HG03565 (cell line): Measurements from ENCODE around the gene DCTD.
A peak's percentile ranks its signal among the peaks of the same experiment; 100 is the strongest.
"Not testable (repeated sequence)": the region's sequence is repeated elsewhere in the genome, so short reads cannot be mapped to it uniquely, and the experiment has no call there.

Experiments
- ATAC-seq: cut with Tn5 transposase; IDR thresholded peaks from one replicate; pipeline ENCODE4 v1.9.1; 2021; ENCODE audit warnings: mild to moderate bottlenecking, moderate library complexity; ENCODE audit not compliant: unreplicated experiment

DCTD gene

GRCh38 chr4:182922501-182923284 is 5.5 kb upstream of the DCTD start:
- ATAC-seq, result no peak

DNA sequence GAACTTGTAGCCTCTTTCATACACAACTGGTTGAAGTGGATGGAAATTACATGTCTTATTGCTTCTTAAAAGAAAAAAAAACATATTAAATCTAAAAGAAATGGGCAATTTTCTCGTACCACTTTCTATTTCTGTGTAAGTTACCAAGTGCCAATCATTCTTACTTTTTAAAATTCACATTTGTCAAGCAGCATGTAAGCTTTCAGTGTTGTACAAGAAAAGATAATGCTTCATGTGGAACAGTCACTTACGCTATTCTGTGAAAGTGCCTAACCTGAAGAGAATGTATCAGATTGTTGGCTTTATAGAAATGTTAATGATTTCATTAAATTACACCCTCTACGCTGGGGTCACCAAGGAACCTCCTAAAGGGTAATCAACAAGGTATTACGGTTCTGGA is 4.4 kb upstream of the DCTD start:
- no peak for ATAC-seq

- ATAC-seq, result no peak
These were observed 3.5 kb upstream of the DCTD start for GRCh38 chr4:182920676-182921075.

DNA sequence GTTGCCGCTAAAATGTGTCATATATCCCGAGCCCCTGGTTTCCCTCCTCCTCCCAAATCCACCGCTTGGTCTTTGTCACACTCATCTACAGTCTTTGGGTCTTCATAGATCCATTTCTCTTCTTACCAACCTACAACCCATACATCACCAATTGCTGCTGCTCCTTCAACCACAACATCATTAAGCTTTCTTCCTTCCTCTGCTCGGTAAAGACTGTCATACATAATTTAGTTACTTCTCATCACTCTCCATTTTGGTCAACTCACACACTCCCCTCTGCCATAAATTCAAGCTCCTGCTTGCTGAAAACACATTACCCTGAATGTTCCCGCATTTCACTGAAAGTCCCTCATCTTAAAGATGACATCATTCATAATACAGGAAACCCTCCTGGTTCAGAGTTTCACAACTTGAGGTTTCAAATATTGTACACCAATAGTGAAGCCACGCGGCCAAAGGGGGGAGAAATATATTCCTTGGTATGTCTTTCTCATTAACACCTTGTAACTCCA is 1.7 kb upstream of the DCTD start:
- ATAC-seq, result peak; percentile 27

DNA sequence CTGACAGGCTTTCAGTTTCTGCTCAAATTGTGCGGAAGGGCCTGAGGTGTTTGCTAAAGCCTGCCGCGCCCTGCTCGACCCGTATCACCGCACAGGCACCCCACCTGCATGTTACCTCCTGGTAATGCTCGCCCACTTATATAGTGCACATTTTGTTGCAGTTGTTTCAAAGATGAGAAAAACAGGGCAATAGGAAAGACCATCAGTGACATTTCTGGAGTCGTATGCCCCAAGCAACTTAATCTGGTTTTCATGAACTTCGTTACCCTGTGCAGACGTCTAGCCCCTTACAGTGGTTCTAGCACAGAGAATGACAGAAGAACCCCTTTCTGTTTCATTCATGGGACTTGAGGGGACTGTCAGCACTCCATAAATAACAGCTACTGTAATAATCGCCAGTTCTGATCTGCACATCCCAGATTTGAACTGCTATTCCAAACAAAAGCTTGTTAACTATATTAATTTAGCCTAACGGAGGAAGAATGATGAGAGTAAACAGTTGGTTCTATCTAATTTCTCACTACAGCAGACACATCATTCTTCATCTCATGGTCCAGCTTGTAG is 940 bp upstream of the DCTD start:
- ATAC-seq, result peak; percentile 13

DNA sequence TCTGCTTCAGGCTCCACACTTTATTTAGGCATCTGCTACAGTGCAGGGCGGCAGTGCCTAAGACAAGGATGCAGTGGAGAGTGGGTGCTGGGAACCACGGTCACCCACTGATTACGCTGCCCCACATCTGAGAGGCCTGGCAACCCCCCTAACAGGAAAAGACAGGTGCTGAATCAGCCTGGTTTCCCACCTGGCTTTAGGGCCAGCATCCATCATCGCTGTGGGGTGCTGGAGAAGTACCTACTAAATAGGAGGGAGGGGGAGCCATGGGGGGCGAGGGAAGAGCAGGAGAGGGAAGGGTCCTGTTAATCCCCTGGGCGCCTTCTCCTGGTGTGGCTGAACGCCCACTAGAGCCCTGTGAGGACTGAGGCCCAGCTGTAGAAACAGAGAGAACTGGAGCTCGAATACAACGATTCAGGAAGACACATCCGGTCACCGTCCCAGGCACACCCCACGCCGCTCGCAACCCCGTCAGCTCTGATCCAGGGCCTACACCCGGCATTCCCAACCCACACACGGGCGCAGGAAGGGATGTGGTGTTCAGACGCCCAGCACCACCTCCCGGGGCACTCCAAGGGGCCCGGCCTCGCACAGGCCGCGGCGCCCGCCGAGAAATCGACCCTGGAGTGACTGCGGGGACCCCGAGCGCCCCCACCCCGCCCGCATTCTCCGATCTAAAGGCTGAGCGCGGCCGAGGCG is 554 bp downstream of the DCTD start:
- ATAC-seq, result peak; percentile 5

DNA sequence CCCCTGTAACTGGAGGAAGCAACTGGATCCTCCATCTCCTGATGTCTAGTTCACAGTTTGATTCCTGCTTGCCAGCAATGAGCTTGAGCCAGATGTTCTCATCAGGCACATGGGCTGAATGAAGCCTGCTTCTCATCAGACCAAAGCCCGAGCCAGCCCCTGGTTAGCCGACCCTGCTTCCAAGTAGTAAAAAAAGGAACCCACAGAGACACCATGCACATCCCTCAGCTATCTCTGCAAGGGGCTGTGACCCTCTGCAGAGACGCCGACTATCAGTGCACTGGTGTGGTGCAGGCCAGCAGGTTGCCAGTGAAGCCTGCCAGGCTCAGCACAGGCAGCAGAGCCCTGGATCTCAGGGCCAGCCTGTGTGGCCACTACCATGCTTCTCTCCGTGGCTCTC is 2.8 kb downstream of the DCTD start:
- no peak for ATAC-seq

GRCh38 chr4:182913621-182914020 is 3.6 kb downstream of the DCTD start:
- ATAC-seq, result no peak

- no peak for ATAC-seq
These were observed 4.2 kb downstream of the DCTD start for GRCh38 chr4:182913036-182913435.

DNA sequence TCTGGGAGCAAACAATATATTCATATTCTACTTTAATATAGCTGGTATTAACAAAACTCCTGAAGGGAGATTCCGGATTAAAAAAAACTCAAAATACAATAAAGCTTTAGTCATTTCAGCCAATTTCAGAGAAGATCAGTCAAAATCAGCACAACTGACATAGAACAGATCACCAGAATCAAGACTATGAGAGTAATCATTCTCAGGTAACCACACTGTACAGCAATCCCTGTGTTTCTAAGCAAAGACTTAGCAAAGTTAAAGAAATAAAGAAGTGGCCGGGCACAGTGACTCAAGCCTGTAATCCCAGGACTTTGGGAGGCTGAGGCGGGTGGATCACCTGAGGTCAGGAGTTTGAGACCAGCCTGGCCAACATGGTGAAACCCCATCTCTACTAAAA is 9.1 kb downstream of the DCTD start:
- no peak for ATAC-seq

DNA sequence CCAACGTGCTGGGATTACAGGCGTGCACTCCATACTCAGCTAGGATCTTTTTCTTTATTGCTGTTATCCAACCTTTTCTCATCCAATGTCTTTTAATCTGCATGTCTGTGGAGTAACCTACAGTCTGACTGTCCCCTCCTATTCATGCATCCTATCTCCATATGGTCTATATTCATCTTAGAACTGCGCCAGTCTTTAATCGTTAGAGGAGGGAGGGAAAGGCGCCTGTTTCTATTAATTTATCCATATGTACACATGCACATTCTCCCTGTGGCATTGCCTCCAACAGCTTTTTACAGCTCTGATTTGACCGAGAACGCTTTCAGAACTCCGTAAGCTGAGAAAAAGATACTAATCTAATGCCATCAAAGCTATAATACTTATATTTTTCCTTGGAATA is 9.8 kb downstream of the DCTD start:
- no peak for ATAC-seq

GRCh38 chr4:182906786-182907185 is 10.4 kb downstream of the DCTD start:
- no peak for ATAC-seq

DNA sequence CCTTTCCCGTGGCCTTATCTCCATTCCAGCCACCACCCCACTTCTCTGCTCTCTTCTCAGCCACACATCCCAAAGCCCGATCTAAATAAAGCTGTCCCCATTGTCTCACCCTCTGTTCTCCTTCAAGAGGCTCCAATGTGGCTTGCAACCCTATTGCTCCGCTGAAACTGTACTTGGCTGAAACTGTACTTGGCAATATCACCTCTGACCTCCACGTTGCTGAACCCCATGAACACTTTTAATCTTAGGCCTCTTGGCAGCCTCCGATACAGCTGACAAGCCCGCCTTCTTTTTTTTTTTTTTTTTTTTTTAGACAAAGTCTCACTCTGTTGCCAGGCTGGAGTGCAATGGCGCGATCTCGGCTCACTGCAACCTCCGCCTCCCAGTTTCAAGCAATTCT is 12.1 kb downstream of the DCTD start:
- no peak for ATAC-seq

DNA sequence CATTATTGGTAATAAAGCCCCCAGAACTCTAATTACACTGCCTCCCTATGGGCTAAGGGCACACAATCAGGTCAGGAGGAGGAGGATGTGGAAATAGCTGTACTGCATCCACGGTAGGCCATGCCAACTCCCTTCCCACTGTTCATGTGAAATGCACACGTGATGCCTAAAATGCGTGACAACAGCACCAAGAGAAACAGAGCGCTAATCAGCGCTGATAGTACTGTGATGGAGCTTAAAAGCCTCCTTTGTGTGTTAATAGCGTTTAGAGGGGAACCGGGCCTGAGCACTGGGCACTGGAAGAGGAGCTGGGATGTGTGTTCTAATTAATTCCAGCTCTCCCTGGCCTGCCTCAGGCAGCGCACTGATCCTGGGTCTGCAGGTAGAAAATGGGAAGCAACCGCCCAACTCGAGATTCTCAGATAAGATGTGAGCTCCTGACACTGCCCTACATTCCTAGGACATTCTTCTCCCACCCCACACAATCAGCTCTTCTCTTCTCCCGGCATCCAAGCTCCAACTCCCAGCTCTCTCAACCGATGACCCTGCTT is 12.9 kb downstream of the DCTD start:
- no peak for ATAC-seq

GRCh38 chr4:182903013-182903412 is 14.2 kb downstream of the DCTD start:
- ATAC-seq, result no peak

DNA sequence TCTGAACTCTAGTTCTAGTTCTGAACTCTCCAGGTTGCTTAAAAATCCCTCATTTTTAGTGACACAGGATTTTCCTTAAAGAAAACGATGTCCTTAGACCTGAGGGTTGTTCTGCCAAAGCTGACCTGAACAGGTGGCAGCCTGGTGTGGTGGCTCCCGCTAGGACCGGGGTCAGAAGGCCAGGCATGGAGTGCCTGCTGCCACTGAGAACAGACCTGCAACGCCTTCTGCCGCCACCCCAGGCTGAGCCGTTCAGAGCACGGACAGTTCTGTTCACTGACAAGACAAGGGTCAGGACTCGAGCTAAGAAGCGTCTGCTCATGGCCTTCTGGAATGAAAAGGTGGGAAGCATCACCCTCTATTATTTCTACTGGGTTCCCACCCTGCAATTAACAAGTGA is 15.8 kb downstream of the DCTD start:
- ATAC-seq, result no peak

GRCh38 chr4:182900021-182900420 is 17.2 kb downstream of the DCTD start:
- ATAC-seq, result not testable (repeated sequence)

DNA sequence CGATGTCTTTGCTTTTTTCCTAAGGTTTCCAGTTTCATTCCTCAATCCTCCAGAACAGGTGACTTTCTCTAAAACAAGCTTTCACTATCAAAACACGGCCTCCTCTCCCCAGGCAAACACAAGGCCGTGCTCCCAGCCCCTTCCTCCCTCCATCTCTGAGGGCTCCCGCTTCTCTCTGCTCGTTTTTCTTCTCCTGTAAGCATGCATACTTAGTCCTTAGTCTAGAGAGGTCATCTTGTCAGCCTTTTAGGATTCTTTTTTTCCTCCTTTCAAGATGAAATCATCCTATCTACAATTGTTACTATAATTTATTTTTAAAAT is 18.7 kb downstream of the DCTD start:
- ATAC-seq, result no peak

DNA sequence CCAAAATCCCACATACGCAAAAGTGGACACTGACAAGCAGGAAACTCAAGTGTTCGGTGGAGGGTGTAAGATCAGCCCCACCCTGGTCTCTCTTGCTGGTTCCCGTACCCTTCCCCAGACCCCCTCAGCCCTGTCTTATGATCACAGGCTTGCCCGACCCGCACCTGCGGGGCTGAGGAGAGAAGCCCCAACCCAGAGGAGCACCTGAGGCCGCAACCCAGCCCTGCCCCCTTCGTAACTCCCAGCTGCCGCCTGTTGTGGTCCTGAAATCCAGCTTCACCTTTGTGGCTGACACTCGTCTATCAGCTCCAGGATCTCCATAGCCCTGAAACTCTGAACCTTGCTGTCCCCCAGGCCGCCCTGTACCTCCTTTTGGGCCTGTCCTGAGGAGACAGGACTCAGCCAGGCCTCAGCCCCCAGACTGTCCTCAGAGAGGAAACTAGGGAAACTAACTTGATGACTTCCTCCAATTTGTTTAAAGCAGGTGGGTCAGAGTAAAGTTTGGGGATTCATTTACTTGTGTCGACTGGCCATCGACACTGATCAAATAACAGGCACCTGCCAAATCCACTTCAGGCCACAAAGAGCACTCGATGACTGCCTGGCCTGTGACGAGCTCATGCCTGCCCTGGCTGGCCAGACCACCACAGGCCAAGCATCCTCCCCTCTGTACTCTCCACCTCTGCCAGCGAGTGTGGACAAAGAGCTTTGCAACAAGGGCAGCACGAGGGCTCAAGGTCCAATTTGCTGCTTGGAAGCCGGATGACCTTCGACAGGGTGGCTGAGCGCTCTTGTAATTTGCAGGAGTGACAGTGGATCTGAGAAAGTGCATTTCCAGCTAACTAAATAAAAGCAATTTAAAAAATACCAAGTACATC is 19.3 kb downstream of the DCTD start:
- no peak for ATAC-seq

GRCh38 chr4:182896421-182896820 is 20.8 kb downstream of the DCTD start:
- ATAC-seq, result no peak

- ATAC-seq, result no peak
These were observed 21.3 kb downstream of the DCTD start for GRCh38 chr4:182895791-182896292.
